Ishikawa (cell line): ENCODE data around the gene SIGLEC10.

Experiments used
- CREB1 ChIP-seq: IDR thresholded peaks from 2 replicates; pipeline ENCODE4 v1.6.1; 2012; ENCODE audit warnings: low read depth
- EGR1 ChIP-seq: IDR thresholded peaks from 2 replicates; pipeline ENCODE4 v1.6.1; 2012
- EP300 ChIP-seq: IDR thresholded peaks from 2 replicates; pipeline ENCODE4 v1.6.1; 2012; ENCODE audit warnings: borderline replicate concordance
- FOXM1 ChIP-seq: IDR thresholded peaks from 2 replicates; pipeline ENCODE4 v1.6.1; 2012; ENCODE audit warnings: low read depth, borderline replicate concordance
- RAD21 ChIP-seq: IDR thresholded peaks from 2 replicates; pipeline ENCODE4 v1.6.1; 2012; ENCODE audit warnings: low read depth
- TEAD4 ChIP-seq: IDR thresholded peaks from 2 replicates; pipeline ENCODE4 v1.6.1; 2012
- YY1 ChIP-seq: IDR thresholded peaks from 2 replicates; pipeline ENCODE4 v1.6.1; 2012; ENCODE audit warnings: low read depth
- TF ChIP-seq, protein P1 (sequence below): IDR thresholded peaks from 2 replicates; pipeline ENCODE4 v1.6.1; 2012

DNA sequence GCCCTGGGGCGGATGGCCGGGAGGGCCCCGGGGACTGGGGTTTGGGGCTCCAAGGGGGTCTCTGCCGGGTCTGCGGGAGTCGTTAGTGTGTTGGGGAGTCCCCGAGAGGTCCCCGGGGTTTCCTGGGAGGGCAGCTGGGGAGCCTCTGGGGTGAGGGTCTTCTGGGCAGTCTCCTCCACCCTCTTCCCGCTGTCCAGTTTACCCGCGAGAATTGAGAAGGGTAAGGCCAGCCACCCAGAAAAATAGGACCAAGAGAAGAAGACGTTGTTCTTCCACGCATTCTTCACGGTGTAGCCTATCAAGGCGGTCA, 50.2 kb downstream of the SIGLEC10 start:
- TF ChIP-seq EP300 (no peak), RAD21 (no peak), EGR1 (no peak), CREB1 (no peak), YY1 (no peak), TEAD4 (no peak), FOXM1 (no peak)
- TF ChIP-seq, protein P1, sequence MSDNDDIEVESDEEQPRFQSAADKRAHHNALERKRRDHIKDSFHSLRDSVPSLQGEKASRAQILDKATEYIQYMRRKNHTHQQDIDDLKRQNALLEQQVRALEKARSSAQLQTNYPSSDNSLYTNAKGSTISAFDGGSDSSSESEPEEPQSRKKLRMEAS: no peak
